ENCODE results near the gene FBXO40. TPM values are rescaled to one million over a fixed set of nuclear protein-coding genes. Genes with fewer than 3 reads are reported as not detected.

Gene FBXO40
- total and polyA plus RNA-seq, 9 of the 15 experiments (the other 6 are each of a cell fraction or from before 2014, with no cell fraction given), result 0.01 to 0.05 (median 0.04) TPM; not detected in 3

- no peak for TF ChIP-seq NCOA4 (IDR thresholded peaks at IDR 0.05; ENCODE audit: partially characterized antibody)
These were observed 55.2 kb downstream of the FBXO40 start (continued) for GRCh38 chr3:121648219-121648958.

- no peak overlapping the region for H3K4me3 ChIP-seq
- no peak for DNase-seq (ENCODE audit: extremely low read depth in 1 of 4, low spot score in 3 of 4)
- ChIA-PET POLR2A (no interaction called here), CTCF (ENCODE audit: low intra/inter-chr PET ratio) (no interaction called here)
- no peak overlapping the region for H3K9ac ChIP-seq (ENCODE audit: insufficient read depth in 1 of 2, low read depth in 2 of 2, low read length in 2 of 2)
- H3K27ac ChIP-seq (ENCODE audit: extremely low read depth, low read depth, low read length), result no peak overlapping the region
- H3K9me1 ChIP-seq (ENCODE audit: control insufficient read depth, insufficient read depth, low read length), result no peaks in the 10 kb centered on the region
- H3K36me3 ChIP-seq (ENCODE audit: control insufficient read depth, insufficient read depth, low read length), result no peaks in the 10 kb centered on the region
- H3K27me3 ChIP-seq (ENCODE audit: control insufficient read depth in 2 of 2, insufficient read depth in 2 of 2, low read length in 2 of 2), result no peaks in the 10 kb centered on the region
- H3K79me2 ChIP-seq (ENCODE audit: control insufficient read depth, insufficient read depth, low read length), result no peaks in the 10 kb centered on the region
- in situ Hi-C loops (cut with MboI), result no loop called here
- no peak for FAIRE-seq
- intact Hi-C loops (cut with micrococcal nuclease), result no loop called here
- H3K4me1 ChIP-seq (replicated peaks in 1 of 2; ENCODE audit: control insufficient read depth in 2 of 2, insufficient read depth in 2 of 2, low read length in 2 of 2), result no peaks in the 10 kb centered on the region
- H4K20me1 ChIP-seq (replicated peaks; ENCODE audit: control insufficient read depth, insufficient read depth, low read length), result no peaks in the 10 kb centered on the region
- TF ChIP-seq FUS (optimal IDR thresholded peaks at IDR 0.05; ENCODE audit: low read depth, low read length) (no peak), SRSF1 (IDR thresholded peaks at IDR 0.05; ENCODE audit: low read depth, low read length) (no peak), ZNF24 (IDR thresholded peaks at IDR 0.05) (no peak), CREBBP (IDR thresholded peaks at IDR 0.05; ENCODE audit: low read depth, low read length) (no peak), ATF3 (IDR thresholded peaks at IDR 0.05) (0 out of 2 replicates have a peak, but pooled peaks have one; percentile 9), ATF3 (CRISPR knock-in tag; conservative IDR thresholded peaks at IDR 0.05) (no peak), TBP (optimal IDR thresholded peaks at IDR 0.05; ENCODE audit: low read depth, low read length) (no peak), SRF (CRISPR knock-in tag; IDR thresholded peaks at IDR 0.05) (no peak)
- no peak overlapping the region for H2AFZ ChIP-seq (ENCODE audit: low read depth, low read length)
- H3K9me3 ChIP-seq (replicated peaks; ENCODE audit: control insufficient read depth, insufficient read depth, low read depth, low read length), result no peaks in the 10 kb centered on the region
- BruUV-seq (replicated peaks), result no TSS peak
- no peak overlapping the region for H3K4me2 ChIP-seq (ENCODE audit: insufficient read depth, low read length)
- no peak for ATAC-seq
These were observed 56.5 kb downstream of the FBXO40 start for GRCh38 chr3:121649645-121650044.
